K562 (cell line): Measurements from ENCODE around the gene SPAG16. TPM values are rescaled to one million over a fixed set of nuclear protein-coding genes. Genes with fewer than 3 reads are reported as not detected.

Source experiments
- ATAC-seq: fragments of 200-7000 bp; cut with Tn5 transposase; 3 replicates; pipeline ENCODE4 v1.9.1; 2020; ENCODE audit warnings: moderate library complexity
- BruUV-seq: library from RNA; stranded (reverse); fragments of 400-500 nt; replicated peaks from 2 replicates; lab custom pipeline; 2021; lab: Mats Ljungman, UMichigan
- CTCF ChIA-PET: fragments of 300-600 bp; formaldehyde crosslinking; extraction: SDS; loops from one replicate; lab custom pipeline; 2021; ENCODE audit warnings: low intra/inter-chr PET ratio; lab: Yijun Ruan, JAX
- POLR2A ChIA-PET: fragments of 300-600, 350-650 bp; sonication (Branson Sonifier 250); formaldehyde crosslinking; extraction: SDS; loops from one replicate; lab custom pipeline; 2021; ENCODE audit warnings: antibody characterized with exemption, inconsistent platforms; lab: Yijun Ruan, JAX
- DNase-seq, 4 experiments: peaks; one replicate each; pipeline versions ENCODE4 v3.0.0 to v3.0.0-alpha.2; 2011 to 2018; ENCODE audit warnings: low spot score in 3 of 4, mixed read lengths in 3 of 4; ENCODE audit errors: extremely low read depth in 1 of 4
- FAIRE-seq: peaks from 2 replicates; lab custom pipeline; 2011; peaks lifted over from hg19 to GRCh38; lab: Jason Lieb, UNC
- H2AFZ ChIP-seq: 2 replicates; pipeline ENCODE4 v1.6.0; 2011; ENCODE audit warnings: low read depth, low read length, control low read depth, inconsistent platforms
- H3K27ac ChIP-seq: fragments of 200-600 bp; 3 replicates; pipeline ENCODE4 v1.8.0; 2011; ENCODE audit warnings: low read depth, mild to moderate bottlenecking, control low read depth, inconsistent platforms, low read length, moderate library complexity, mixed read lengths; ENCODE audit errors: extremely low read depth
- H3K27me3 ChIP-seq, 2 experiments: fragments of 300-600 bp in 1 of 2; 2 replicates in 1 of 2; 3 replicates in 1 of 2; pipeline versions ENCODE4 v1.6.0 to v1.8.0; 2011; ENCODE audit warnings: inconsistent platforms in 2 of 2, low read length in 2 of 2, mild to moderate bottlenecking in 1 of 2, mixed read lengths in 1 of 2, moderate library complexity in 1 of 2; ENCODE audit not compliant: control insufficient read depth in 2 of 2, insufficient read depth in 2 of 2
- H3K36me3 ChIP-seq: fragments of 300-600 bp; 3 replicates; pipeline ENCODE4 v1.8.0; 2011; ENCODE audit warnings: mild to moderate bottlenecking, low read length, inconsistent platforms; ENCODE audit not compliant: control insufficient read depth, insufficient read depth
- H3K4me1 ChIP-seq, 2 experiments: fragments of 200-600 bp in 1 of 2; replicated peaks in 1 of 2; 2 replicates in 1 of 2; 3 replicates in 1 of 2; pipeline versions ENCODE4 v1.5.1 to v1.8.0; 2011; ENCODE audit warnings: inconsistent platforms in 2 of 2, low read length in 2 of 2, mild to moderate bottlenecking in 1 of 2, mixed read lengths in 1 of 2, moderate library complexity in 1 of 2; ENCODE audit not compliant: control insufficient read depth in 2 of 2, insufficient read depth in 2 of 2
- H3K4me2 ChIP-seq: 2 replicates; pipeline ENCODE4 v1.6.1; 2011; ENCODE audit warnings: low read length, control low read depth, inconsistent platforms, mixed read lengths; ENCODE audit not compliant: insufficient read depth
- H3K4me3 ChIP-seq: fragments of 200-600 bp; sonication (generic), shearing (Covaris generic); 2 replicates; pipeline ENCODE4 v1.5.1; 2016; ENCODE audit warnings: control low read depth, inconsistent platforms
- H3K79me2 ChIP-seq: fragments of 200-600 bp; 3 replicates; pipeline ENCODE4 v1.8.0; 2011; ENCODE audit warnings: low read length, inconsistent platforms; ENCODE audit not compliant: control insufficient read depth, insufficient read depth
- H3K9ac ChIP-seq, 2 experiments: 2 replicates each; pipeline versions ENCODE4 v1.6.0 to v1.6.1; 2011; ENCODE audit warnings: low read depth in 2 of 2, low read length in 2 of 2, control low read depth in 1 of 2, inconsistent platforms in 1 of 2, mild to moderate bottlenecking in 1 of 2, mixed read lengths in 1 of 2; ENCODE audit not compliant: insufficient read depth in 1 of 2
- H3K9me1 ChIP-seq: one replicate; pipeline ENCODE4 v1.6.0; 2011; ENCODE audit warnings: inconsistent platforms, mild to moderate bottlenecking, low read length, moderate library complexity; ENCODE audit not compliant: control insufficient read depth, insufficient read depth
- H3K9me3 ChIP-seq: replicated peaks from 2 replicates; pipeline ENCODE4 v1.5.1; 2011; ENCODE audit warnings: low read depth, low read length, inconsistent platforms; ENCODE audit not compliant: control insufficient read depth, insufficient read depth
- H4K20me1 ChIP-seq: replicated peaks from 2 replicates; pipeline ENCODE4 v1.6.1; 2011; ENCODE audit warnings: low read length, inconsistent platforms, mixed read lengths; ENCODE audit not compliant: control insufficient read depth, insufficient read depth
- CBFA2T3 ChIP-seq: fragments of 450-650 bp; IDR thresholded peaks from 2 replicates; pipeline ENCODE4 v1.6.1; 2017
- CREBBP ChIP-seq: IDR thresholded peaks from one replicate; pipeline ENCODE4 v1.6.1; 2012; ENCODE audit warnings: low read depth, mild to moderate bottlenecking, control low read depth, inconsistent platforms, low read length
- HCFC1 ChIP-seq: IDR thresholded peaks from 2 replicates; pipeline ENCODE4 v1.6.1; 2012; ENCODE audit warnings: low read depth, low read length, improper control_type of control experiment
- HDGF ChIP-seq: fragments of 450-650 bp; IDR thresholded peaks from 2 replicates; pipeline ENCODE4 v1.6.1; 2016
- HNRNPK ChIP-seq: fragments of 200-400 bp; formaldehyde crosslinking; IDR thresholded peaks from one replicate; pipeline ENCODE4 v1.6.1; 2018; ENCODE audit warnings: mild to moderate bottlenecking, low read depth, low read length; ENCODE audit not compliant: poor library complexity, severe bottlenecking
- JUNB ChIP-seq: fragments of 450-650 bp; formaldehyde crosslinking; conservative IDR thresholded peaks from 2 replicates; pipeline ENCODE4 v1.4.0; 2020; ENCODE audit warnings: mild to moderate bottlenecking
- NCOA1 ChIP-seq: fragments of 450-650 bp; IDR thresholded peaks from 2 replicates; pipeline ENCODE4 v1.6.1; 2016; ENCODE audit warnings: low read depth
- NCOA2 ChIP-seq, 2 experiments: fragments of 450-650 bp; IDR thresholded peaks; 2 replicates each; pipeline ENCODE4 v1.6.1; 2018; ENCODE audit warnings: mild to moderate bottlenecking in 2 of 2, moderate library complexity in 1 of 2; ENCODE audit not compliant: partially characterized antibody in 2 of 2
- NCOR1 ChIP-seq: fragments of 450-650 bp; IDR thresholded peaks from 2 replicates; pipeline ENCODE4 v1.6.1; 2016; ENCODE audit warnings: mild to moderate bottlenecking, moderate library complexity
- NEUROD1 ChIP-seq: fragments of 150-350 bp; IDR thresholded peaks from 2 replicates; pipeline ENCODE4 v1.6.1; 2014; ENCODE audit warnings: borderline replicate concordance, low read length, low read depth; ENCODE audit not compliant: partially characterized antibody
- PTTG1 ChIP-seq: fragments of 450-650 bp; IDR thresholded peaks from 2 replicates; pipeline ENCODE4 v1.6.1; 2016; ENCODE audit warnings: low read depth, mild to moderate bottlenecking, missing genetic modification characterization, missing compliant biosample characterization
- RAD51 ChIP-seq: fragments of 450-650 bp; IDR thresholded peaks from 2 replicates; pipeline ENCODE4 v1.7.1; 2016; ENCODE audit warnings: low read depth, mild to moderate bottlenecking, borderline replicate concordance
- RCOR1 ChIP-seq, 2 experiments: IDR thresholded peaks; 2 replicates each; pipeline ENCODE4 v1.6.1; 2012; ENCODE audit warnings: low read depth in 2 of 2, low read length in 2 of 2, borderline replicate concordance in 1 of 2, improper control_type of control experiment in 1 of 2
- SMAD4 ChIP-seq: fragments of 250-450 bp; sonication (Bioruptor Pico); conservative IDR thresholded peaks from 2 replicates; pipeline ENCODE4 v1.8.0; 2021; ENCODE audit warnings: inconsistent platforms, mild to moderate bottlenecking, moderate library complexity
- TAF1 ChIP-seq: IDR thresholded peaks from 2 replicates; pipeline ENCODE4 v1.6.1; 2011; ENCODE audit warnings: mild to moderate bottlenecking, low read length, moderate library complexity; ENCODE audit not compliant: insufficient read depth, control insufficient read depth, severe bottlenecking; ENCODE audit errors: extremely low read depth
- ZKSCAN1 ChIP-seq: fragments of 150-350 bp; IDR thresholded peaks from 2 replicates; pipeline ENCODE4 v1.6.1; 2016; ENCODE audit warnings: low read depth, low read length
- ZNF212 ChIP-seq: fragments of 450-650 bp; formaldehyde crosslinking; IDR thresholded peaks from 2 replicates; pipeline ENCODE4 v1.4.0; 2020; ENCODE audit warnings: mild to moderate bottlenecking
- in situ Hi-C: fragments of 300-500 bp; cut with MboI; formaldehyde crosslinking; loops from 4 replicates; pipeline ENCODE4 v1.15.0; 2018; ENCODE audit warnings: inconsistent platforms, mixed read lengths
- intact Hi-C: fragments of 100-400 bp; cut with micrococcal nuclease; formaldehyde crosslinking; loops from 2 replicates; pipeline ENCODE4 v1.14.2; 2022
- polyA plus RNA-seq, 8 experiments: library from polyadenylated mRNA; depleted of rRNA in 4 of 8; stranded (reverse) in 5 of 8; unstranded in 3 of 8; fragments of >200 nt; fragmentation: Nextera tagmentation in 2 of 8; fragmentation: Illumina TruSeq in 1 of 8; extraction: Ambion mirVana in 2 of 8; extraction: Trizol in 1 of 8; gene quantifications; 2 replicates each; pipeline versions ENCODE4 v1.2.1 to v1.2.3, GENCODE V29; 2011 to 2014; ENCODE audit warnings: inconsistent platforms in 1 of 8, missing spikeins in 1 of 8
- total RNA-seq, 7 experiments: library from RNA; depleted of rRNA in 6 of 7; stranded (reverse); fragments of >200 nt in 6 of 7; fragmentation: Illumina TruSeq in 2 of 7; extraction: Trizol in 2 of 7; gene quantifications; 2 replicates each; pipeline versions ENCODE4 v1.2.1 to v1.2.3, GENCODE V29; 2011 to 2021; ENCODE audit warnings: low replicate concordance in 1 of 7
- TF ChIP-seq, protein P1 (sequence below): sonication (generic); formaldehyde crosslinking; IDR thresholded peaks from 2 replicates; pipeline ENCODE4 v1.4.0; 2020; ENCODE audit warnings: mild to moderate bottlenecking, missing genetic modification reagents

Gene SPAG16
- total and polyA plus RNA-seq, 9 of the 15 experiments (the other 6 are each of a cell fraction or from before 2014, with no cell fraction given): 0.98 to 5.9 (median 3.5) TPM

DNA sequence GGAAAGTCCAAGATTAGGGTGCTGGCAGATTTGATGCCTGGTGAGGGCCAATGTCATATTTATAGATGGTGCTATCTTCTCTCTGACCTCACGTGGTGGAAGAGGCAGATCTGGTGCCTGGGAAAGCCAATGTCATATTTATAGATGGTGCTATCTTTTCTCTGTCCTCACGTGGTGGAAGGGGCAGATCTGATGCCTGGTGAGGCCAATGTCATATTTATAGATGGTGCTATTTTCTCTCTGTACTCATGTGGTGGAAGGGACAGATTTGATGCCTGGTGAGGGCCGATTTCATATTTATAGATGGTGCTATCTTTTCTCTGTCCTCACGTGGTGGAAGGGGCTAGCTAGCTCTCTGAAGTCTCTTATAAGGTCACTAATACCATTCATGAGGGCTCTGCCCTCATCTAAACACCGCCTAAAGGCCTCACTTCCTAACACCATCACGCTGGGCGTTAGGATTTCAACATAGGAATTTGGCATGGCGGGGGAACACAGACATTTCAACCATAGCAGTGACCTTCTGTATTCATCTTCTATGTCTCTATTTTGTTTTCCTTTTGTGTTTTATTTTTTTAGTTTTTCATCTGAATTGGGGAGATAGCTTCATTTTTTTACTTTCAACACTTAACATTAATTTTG lies 278.4 kb downstream of the SPAG16 start (continued):
- TF ChIP-seq ZNF212 (CRISPR knock-in tag): no peak
- TF ChIP-seq NCOA2 (IDR thresholded peaks at IDR 0.05; ENCODE audit: partially characterized antibody in 2 of 2): no peak
- TF ChIP-seq HDGF: no peak
- no peak for TF ChIP-seq NCOA1

DNA sequence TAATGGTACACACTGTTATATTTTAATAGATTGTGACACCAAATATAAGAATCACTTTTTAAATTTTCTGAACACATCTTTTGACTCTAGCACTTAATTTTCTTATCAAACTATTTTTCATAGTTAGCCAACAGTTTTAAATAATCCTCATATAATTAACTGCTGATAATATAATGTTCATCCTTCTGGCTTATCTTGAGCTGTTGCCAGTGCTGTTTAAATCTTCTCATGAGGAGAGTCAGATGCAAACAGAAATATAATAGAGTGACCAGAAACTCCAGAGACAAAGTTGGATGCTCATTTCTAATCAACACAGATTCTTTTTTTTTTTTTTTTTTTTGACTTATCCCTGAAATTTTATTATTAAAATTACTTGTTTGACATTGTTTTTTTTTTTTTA lies 282.6 kb downstream of the SPAG16 start:
- Histone ChIP-seq H3K79me2 (no peaks in the 10 kb centered on the region), H3K9me1 (no peaks in the 10 kb centered on the region), H3K27ac (no peak overlapping the region), H2AFZ (no peak overlapping the region), H4K20me1 (no peaks in the 10 kb centered on the region), H3K4me3 (no peak overlapping the region), H3K4me1 (no peaks in the 10 kb centered on the region), H3K9me3 (no peaks in the 10 kb centered on the region), H3K36me3 (no peaks in the 10 kb centered on the region), H3K4me2 (no peak overlapping the region), H3K9ac (no peak overlapping the region), H3K27me3 (no peaks in the 10 kb centered on the region)
- TF ChIP-seq NEUROD1: no peak
- TF ChIP-seq CBFA2T3: no peak
- TF ChIP-seq RCOR1 (IDR thresholded peaks at IDR 0.05; ENCODE audit: borderline replicate concordance in 1 of 2, low read depth in 2 of 2, low read length in 2 of 2): no peak
- TF ChIP-seq JUNB (CRISPR knock-in tag): no peak
- TF ChIP-seq HNRNPK: no peak
- no peak for TF ChIP-seq TAF1
- TF ChIP-seq PTTG1 (tag): no peak
- TF ChIP-seq HCFC1: no peak
- no peak for TF ChIP-seq ZKSCAN1
- no peak for TF ChIP-seq SMAD4 (CRISPR knock-in tag)
- no peak for TF ChIP-seq RAD51
- TF ChIP-seq, protein P1, sequence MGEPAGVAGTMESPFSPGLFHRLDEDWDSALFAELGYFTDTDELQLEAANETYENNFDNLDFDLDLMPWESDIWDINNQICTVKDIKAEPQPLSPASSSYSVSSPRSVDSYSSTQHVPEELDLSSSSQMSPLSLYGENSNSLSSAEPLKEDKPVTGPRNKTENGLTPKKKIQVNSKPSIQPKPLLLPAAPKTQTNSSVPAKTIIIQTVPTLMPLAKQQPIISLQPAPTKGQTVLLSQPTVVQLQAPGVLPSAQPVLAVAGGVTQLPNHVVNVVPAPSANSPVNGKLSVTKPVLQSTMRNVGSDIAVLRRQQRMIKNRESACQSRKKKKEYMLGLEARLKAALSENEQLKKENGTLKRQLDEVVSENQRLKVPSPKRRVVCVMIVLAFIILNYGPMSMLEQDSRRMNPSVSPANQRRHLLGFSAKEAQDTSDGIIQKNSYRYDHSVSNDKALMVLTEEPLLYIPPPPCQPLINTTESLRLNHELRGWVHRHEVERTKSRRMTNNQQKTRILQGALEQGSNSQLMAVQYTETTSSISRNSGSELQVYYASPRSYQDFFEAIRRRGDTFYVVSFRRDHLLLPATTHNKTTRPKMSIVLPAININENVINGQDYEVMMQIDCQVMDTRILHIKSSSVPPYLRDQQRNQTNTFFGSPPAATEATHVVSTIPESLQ (CRISPR knock-in tag): no peak
- no peak for TF ChIP-seq CREBBP
- no peak for TF ChIP-seq NCOR1
- POLR2A ChIA-PET: no interaction called here
- no peak for ATAC-seq
- no TSS peak for BruUV-seq
- no peak for DNase-seq
- intact Hi-C loops (no loop called here), in situ Hi-C loops (no loop called here)
- CTCF ChIA-PET: no interaction called here
- no peak for FAIRE-seq
